CD14-positive monocyte (primary cell): ENCODE measurements around the gene RNF180. TPM values are rescaled to one million over a fixed set of nuclear protein-coding genes. Genes with fewer than 3 reads are reported as not detected.

Source experiments
- DNase-seq, 3 donors: peaks; one replicate each; pipeline ENCODE4 v3.0.0-alpha.2; 2011 to 2022
- H2AFZ ChIP-seq: 2 replicates; pipeline ENCODE4 v1.6.0; 2012; ENCODE audit warnings: mild to moderate bottlenecking, low read depth, low read length, inconsistent platforms; ENCODE audit not compliant: insufficient read depth, poor library complexity, severe bottlenecking
- H3K27ac ChIP-seq, 2 donors: 1 replicate in 1 of 2; 2 replicates in 1 of 2; pipeline ENCODE4 v1.5.1; 2012 to 2013; ENCODE audit warnings: low read length in 2 of 2, control low read depth in 1 of 2, inconsistent platforms in 1 of 2, low read depth in 1 of 2, mild to moderate bottlenecking in 1 of 2
- H3K27me3 ChIP-seq, 2 donors: one replicate each; pipeline versions ENCODE4 v1.6.0 to v1.6.1; 2011 to 2013; ENCODE audit warnings: low read length in 2 of 2; ENCODE audit not compliant: control insufficient read depth in 2 of 2, insufficient read depth in 2 of 2
- H3K36me3 ChIP-seq, 2 donors: replicated peaks in 1 of 2; 1 replicate in 1 of 2; 2 replicates in 1 of 2; pipeline versions ENCODE4 v1.5.1 to v1.6.1; 2012 to 2013; ENCODE audit warnings: low read length in 2 of 2, control low read depth in 1 of 2, inconsistent platforms in 1 of 2, mild to moderate bottlenecking in 1 of 2; ENCODE audit not compliant: insufficient read depth in 2 of 2, control insufficient read depth in 1 of 2
- H3K4me1 ChIP-seq, 2 donors: 1 replicate in 1 of 2; 2 replicates in 1 of 2; pipeline versions ENCODE4 v1.5.1 to v1.6.1; 2012 to 2013; ENCODE audit warnings: low read length in 2 of 2, control low read depth in 1 of 2, inconsistent platforms in 1 of 2, mild to moderate bottlenecking in 1 of 2, moderate library complexity in 1 of 2; ENCODE audit not compliant: insufficient read depth in 2 of 2, control insufficient read depth in 1 of 2
- H3K4me2 ChIP-seq: replicated peaks from 2 replicates; pipeline ENCODE3; 2012; ENCODE audit warnings: low read length, moderate library complexity, mild to moderate bottlenecking; ENCODE audit not compliant: poor library complexity, severe bottlenecking; ENCODE audit errors: extremely low read depth
- H3K4me3 ChIP-seq, 3 experiments: fragments of 200-600 bp in 1 of 3; sonication (generic) in 1 of 3; replicated peaks in 1 of 3; 1 replicate in 2 of 3; 2 replicates in 1 of 3; pipeline ENCODE4 v1.5.1; 2011 to 2013; ENCODE audit warnings: low read length in 3 of 3, mild to moderate bottlenecking in 3 of 3, control low read depth in 2 of 3, low read depth in 2 of 3, inconsistent platforms in 1 of 3, moderate library complexity in 1 of 3
- H3K79me2 ChIP-seq: 2 replicates; pipeline ENCODE4 v1.6.0; 2012; ENCODE audit warnings: mild to moderate bottlenecking, control low read depth, inconsistent platforms, low read length, moderate library complexity; ENCODE audit not compliant: insufficient read depth
- H3K9ac ChIP-seq: 2 replicates; pipeline ENCODE4 v1.6.0; 2017; ENCODE audit warnings: low read length, mild to moderate bottlenecking; ENCODE audit not compliant: insufficient read depth, poor library complexity, severe bottlenecking
- H3K9me3 ChIP-seq, 2 donors: replicated peaks in 1 of 2; 1 replicate in 1 of 2; 2 replicates in 1 of 2; pipeline versions ENCODE4 v1.5.1 to v1.6.1; 2012 to 2013; ENCODE audit warnings: low read length in 2 of 2, control low read depth in 1 of 2; ENCODE audit not compliant: control insufficient read depth in 1 of 2, insufficient read depth in 1 of 2
- H4K20me1 ChIP-seq: 2 replicates; pipeline ENCODE4 v1.6.0; 2012; ENCODE audit warnings: mild to moderate bottlenecking, low read length, control low read depth, moderate library complexity; ENCODE audit not compliant: insufficient read depth
- H3K27ac Mint-ChIP-seq, 7 donors: one replicate each; pipeline ENCODE4 v1.8.0; 2020; ENCODE audit warnings: mild to moderate bottlenecking in 7 of 7, mixed read lengths in 7 of 7, moderate library complexity in 6 of 7, inconsistent platforms in 2 of 7
- H3K27me3 Mint-ChIP-seq, 3 donors: one replicate each; pipeline ENCODE4 v1.8.0; 2021 to 2022; ENCODE audit warnings: low read depth in 3 of 3, mild to moderate bottlenecking in 3 of 3, mixed read lengths in 3 of 3, moderate library complexity in 3 of 3, inconsistent platforms in 1 of 3
- H3K36me3 Mint-ChIP-seq, 2 donors: one replicate each; pipeline ENCODE4 v1.8.0; 2020; ENCODE audit warnings: mixed read lengths in 2 of 2, inconsistent platforms in 1 of 2, mild to moderate bottlenecking in 1 of 2
- H3K4me1 Mint-ChIP-seq: one replicate; pipeline ENCODE4 v1.8.0; 2020; ENCODE audit warnings: mild to moderate bottlenecking, mixed read lengths
- H3K4me3 Mint-ChIP-seq, 2 donors: one replicate each; pipeline ENCODE4 v1.8.0; 2020; ENCODE audit warnings: mild to moderate bottlenecking in 2 of 2, mixed read lengths in 2 of 2, moderate library complexity in 1 of 2
- H3K9me3 Mint-ChIP-seq, 7 donors: one replicate each; pipeline ENCODE4 v1.8.0; 2020 to 2022; ENCODE audit warnings: mixed read lengths in 7 of 7, mild to moderate bottlenecking in 6 of 7, moderate library complexity in 6 of 7, inconsistent platforms in 2 of 7
- CTCF ChIP-seq: fragments of 200-600 bp; IDR thresholded peaks from one replicate; pipeline ENCODE4 v1.8.0; 2022; ENCODE audit warnings: antibody characterized with exemption, mild to moderate bottlenecking
- whole genome bisulfite sequencing: methylation state at CpG from one replicate; pipeline ENCODE4 v1.1.5; 2013; ENCODE audit warnings: missing lambda C conversion rate; ENCODE audit not compliant: insufficient coverage; 5-methylcytosine and 5-hydroxymethylcytosine counted together
- intact Hi-C, 2 donors: fragments of 100-400 bp; cut with micrococcal nuclease; formaldehyde crosslinking; loops; one replicate each; pipeline versions ENCODE4 v1.15.0 to v1.15.1; 2023
- polyA plus RNA-seq, 3 donors: library from polyadenylated mRNA; depleted of rRNA in 1 of 3; unstranded in 2 of 3; stranded (reverse) in 1 of 3; fragments of 300-500 nt in 2 of 3; fragments of >200 nt in 1 of 3; fragmentation: Illumina TruSeq in 2 of 3; gene quantifications; 1 replicate in 2 of 3; 2 replicates in 1 of 3; pipeline ENCODE4 v1.2.3, GENCODE V29; 2012 to 2021

The RNF180 gene
- polyA plus RNA-seq, 3 donors = not detected

GRCh38 chr5:64340293-64340692, 174.7 kb downstream of the RNF180 start:
- H3K9ac ChIP-seq = no peak overlapping the region
- H3K79me2 ChIP-seq = no peaks in the 10 kb centered on the region
- H3K9me3 ChIP-seq = peaks cover 3 to 11% of the 10 kb centered on the region in 2 donors
- H4K20me1 ChIP-seq = no peaks in the 10 kb centered on the region
- Mint-ChIP-seq H3K4me1 (no peaks in the 10 kb centered on the region), H3K36me3 (no peaks in the 10 kb centered on the region), H3K27me3 (no peaks in the 10 kb centered on the region), H3K9me3 (peaks cover 0 to 12% (median 5%) of the 10 kb centered on the region in 7 donors), H3K27ac (no peak overlapping the region), H3K4me3 (no peak overlapping the region)
- no peaks in the 10 kb centered on the region for H3K27me3 ChIP-seq
- no peak for TF ChIP-seq CTCF
- no peak overlapping the region for H3K4me2 ChIP-seq
- intact Hi-C loops = no loop called here
- H2AFZ ChIP-seq = no peak overlapping the region
- H3K4me3 ChIP-seq = no peak overlapping the region
- no peaks in the 10 kb centered on the region for H3K36me3 ChIP-seq
- no peak overlapping the region for H3K27ac ChIP-seq
- DNase-seq = no peak
- no peaks in the 10 kb centered on the region for H3K4me1 ChIP-seq
- WGBS = no CpG with 5 or more reads among the region's 1 CpG

- no peak overlapping the region for H3K27ac Mint-ChIP-seq
- Histone ChIP-seq H2AFZ (no peak overlapping the region), H3K9ac (no peak overlapping the region), H3K27ac (no peak overlapping the region), H3K36me3 (no peaks in the 10 kb centered on the region), H3K4me1 (no peaks in the 10 kb centered on the region), H3K4me2 (no peak overlapping the region), H3K27me3 (no peaks in the 10 kb centered on the region), H3K9me3 (peaks cover 3 to 11% of the 10 kb centered on the region in 2 donors), H3K4me3 (no peak overlapping the region), H3K79me2 (no peaks in the 10 kb centered on the region), H4K20me1 (no peaks in the 10 kb centered on the region)
- DNase-seq = no peak
- H3K4me3 Mint-ChIP-seq = no peak overlapping the region
- no peak for TF ChIP-seq CTCF
- peaks cover 0 to 13% (median 5%) of the 10 kb centered on the region in 7 donors for H3K9me3 Mint-ChIP-seq
- no peaks in the 10 kb centered on the region for H3K27me3 Mint-ChIP-seq
- intact Hi-C loops = no loop called here
- H3K36me3 Mint-ChIP-seq = no peaks in the 10 kb centered on the region
- no peaks in the 10 kb centered on the region for H3K4me1 Mint-ChIP-seq
- no CpG with 5 or more reads among the region's 1 CpG for WGBS
These were observed 175.7 kb downstream of the RNF180 start for GRCh38 chr5:64341340-64341739.
